VCaP (cell line): Measurements from ENCODE around the gene TRIM40.

ENCODE experiments used
- H3K27ac ChIP-seq: fragments of 450-650 bp; 2 replicates; pipeline ENCODE4 v1.5.1; 2017
- TF ChIP-seq, protein P1 (sequence below): fragments of 450-650 bp; conservative IDR thresholded peaks from 2 replicates; pipeline ENCODE4 v1.5.1; 2017; ENCODE audit warnings: mild to moderate bottlenecking, moderate library complexity

The TRIM40 gene

GRCh38 chr6:30147096-30147495 is 11.2 kb downstream of the TRIM40 start:
- TF ChIP-seq, protein P1, sequence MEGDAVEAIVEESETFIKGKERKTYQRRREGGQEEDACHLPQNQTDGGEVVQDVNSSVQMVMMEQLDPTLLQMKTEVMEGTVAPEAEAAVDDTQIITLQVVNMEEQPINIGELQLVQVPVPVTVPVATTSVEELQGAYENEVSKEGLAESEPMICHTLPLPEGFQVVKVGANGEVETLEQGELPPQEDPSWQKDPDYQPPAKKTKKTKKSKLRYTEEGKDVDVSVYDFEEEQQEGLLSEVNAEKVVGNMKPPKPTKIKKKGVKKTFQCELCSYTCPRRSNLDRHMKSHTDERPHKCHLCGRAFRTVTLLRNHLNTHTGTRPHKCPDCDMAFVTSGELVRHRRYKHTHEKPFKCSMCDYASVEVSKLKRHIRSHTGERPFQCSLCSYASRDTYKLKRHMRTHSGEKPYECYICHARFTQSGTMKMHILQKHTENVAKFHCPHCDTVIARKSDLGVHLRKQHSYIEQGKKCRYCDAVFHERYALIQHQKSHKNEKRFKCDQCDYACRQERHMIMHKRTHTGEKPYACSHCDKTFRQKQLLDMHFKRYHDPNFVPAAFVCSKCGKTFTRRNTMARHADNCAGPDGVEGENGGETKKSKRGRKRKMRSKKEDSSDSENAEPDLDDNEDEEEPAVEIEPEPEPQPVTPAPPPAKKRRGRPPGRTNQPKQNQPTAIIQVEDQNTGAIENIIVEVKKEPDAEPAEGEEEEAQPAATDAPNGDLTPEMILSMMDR = no peak
- no peak overlapping the region for H3K27ac ChIP-seq

- TF ChIP-seq, protein P1 = no peak
- H3K27ac ChIP-seq = no peak overlapping the region
Observed at GRCh38 chr6:30149234-30149633, 13.3 kb downstream of the TRIM40 start.

DNA sequence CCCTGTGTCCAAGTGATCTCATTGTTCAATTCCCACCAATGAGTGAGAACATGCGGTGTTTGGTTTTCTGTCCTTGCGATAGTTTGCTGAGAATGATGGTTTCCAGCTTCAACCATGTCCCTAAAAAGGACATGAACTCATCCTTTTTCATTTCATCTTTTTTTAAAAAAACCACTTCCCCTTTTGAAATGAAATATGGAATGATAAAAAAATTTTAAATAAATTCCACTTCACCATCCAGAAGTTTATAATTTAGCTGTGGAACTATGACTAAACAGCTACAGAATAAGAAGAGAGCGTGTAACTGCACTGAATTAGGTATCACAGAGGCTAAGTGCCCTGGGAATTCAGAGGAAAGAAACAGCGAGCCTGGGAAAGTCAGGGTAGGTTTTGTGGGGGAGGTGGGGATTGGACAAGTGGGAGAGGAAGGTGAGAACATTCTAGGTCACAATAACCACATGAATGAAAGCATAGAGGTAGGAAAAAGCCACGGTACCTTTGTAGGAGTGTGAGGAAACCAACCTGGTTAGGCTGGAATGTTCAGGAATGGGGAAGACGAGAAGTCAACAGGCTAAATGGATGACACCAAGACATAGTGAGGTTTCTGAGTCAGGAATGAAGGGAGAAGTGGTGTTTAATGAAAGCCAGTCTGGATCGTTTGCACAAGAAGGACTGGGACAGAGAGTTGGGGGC is 14.1 kb downstream of the TRIM40 start:
- no peak overlapping the region for H3K27ac ChIP-seq
- TF ChIP-seq, protein P1 = no peak

GRCh38 chr6:30150671-30151395 is 14.9 kb downstream of the TRIM40 start:
- TF ChIP-seq, protein P1 = no peak

DNA sequence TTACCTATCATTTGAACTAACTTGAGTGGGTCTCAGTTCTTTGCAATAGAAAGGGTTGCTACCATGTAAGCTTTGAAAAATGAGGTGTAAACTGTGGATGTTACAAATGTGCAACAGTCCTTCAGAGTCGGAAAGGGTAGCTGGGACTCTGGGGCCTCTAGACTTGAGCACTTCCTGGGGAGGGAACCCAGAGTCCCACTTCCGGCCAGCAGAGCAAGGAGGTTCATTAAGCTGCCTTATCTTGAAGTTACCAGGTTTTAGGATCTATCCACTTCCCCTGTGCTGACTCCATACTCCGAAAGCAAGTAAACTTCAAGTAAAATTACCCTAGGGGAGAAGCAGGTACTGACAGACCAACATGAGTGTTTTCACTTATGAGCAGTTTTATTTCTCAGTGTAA is 15.6 kb downstream of the TRIM40 start:
- H3K27ac ChIP-seq = no peak overlapping the region
- TF ChIP-seq, protein P1 = no peak

More at GRCh38 chr6:30150671-30151395, 14.9 kb downstream of the TRIM40 start:
- H3K27ac ChIP-seq = no peak overlapping the region

DNA sequence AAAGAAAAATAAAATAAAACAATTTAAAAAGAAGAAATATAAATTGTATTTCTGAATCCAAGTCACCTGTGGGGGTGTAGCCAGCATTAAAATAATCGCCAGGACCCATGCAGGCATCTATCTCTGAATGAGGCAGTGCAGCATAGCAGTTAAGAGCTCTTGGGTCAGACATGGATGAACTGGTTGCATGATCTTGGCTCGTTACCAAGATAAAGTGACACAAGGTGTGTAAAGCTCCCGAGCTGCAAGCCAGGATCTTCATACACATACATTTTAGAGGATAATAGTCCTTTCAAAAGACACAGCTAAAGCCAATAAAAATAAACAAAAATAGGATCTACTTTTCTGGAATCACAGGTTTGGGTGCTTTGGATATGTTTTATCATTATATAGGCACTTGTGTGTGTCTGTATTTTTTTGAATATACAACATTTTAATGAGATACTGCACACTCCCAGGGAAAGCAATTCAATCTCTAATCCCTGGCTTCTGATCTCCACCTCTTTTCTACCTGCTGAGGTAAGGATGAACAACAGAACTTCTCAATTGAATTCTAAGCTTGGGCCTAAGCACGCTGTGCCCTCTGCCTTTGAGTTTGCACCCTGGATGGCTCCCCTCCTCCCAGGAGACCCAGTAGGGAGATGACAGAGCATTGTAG is 16.2 kb downstream of the TRIM40 start:
- TF ChIP-seq, protein P1 = no peak
- H3K27ac ChIP-seq = no peak overlapping the region

DNA sequence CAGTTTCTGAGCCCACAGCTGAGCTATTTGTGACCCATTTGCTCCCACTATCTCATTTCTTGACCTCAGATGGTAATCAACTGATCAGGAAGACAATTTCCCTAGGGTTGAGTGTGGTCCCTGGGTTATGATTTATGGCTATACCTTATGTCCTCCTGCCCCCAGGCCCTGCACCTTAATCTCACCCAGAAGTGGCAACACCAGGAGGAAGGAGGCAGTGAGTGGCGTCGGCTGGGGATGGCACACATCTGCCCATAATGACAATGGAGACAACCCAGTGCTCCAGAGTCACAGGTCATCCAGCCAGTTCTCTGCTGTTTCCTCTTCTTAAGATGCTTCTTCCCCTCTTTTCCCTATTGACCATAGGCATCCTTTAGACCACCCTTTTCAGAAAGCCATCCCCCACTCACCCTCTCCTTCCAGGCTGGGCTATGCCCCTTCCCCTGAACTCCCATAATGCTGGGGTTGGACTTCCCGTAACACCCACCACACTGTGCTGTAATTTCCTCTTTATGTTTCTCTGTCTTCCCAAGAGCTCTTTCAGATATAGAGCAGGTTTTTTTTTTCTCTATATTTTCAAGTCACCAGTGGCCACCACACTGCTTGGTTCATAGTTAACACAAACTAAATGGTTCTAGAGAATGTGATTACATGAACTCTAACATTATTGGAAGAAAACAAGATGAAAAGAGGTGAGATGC is 17.1 kb downstream of the TRIM40 start:
- H3K27ac ChIP-seq = no peak overlapping the region
- TF ChIP-seq, protein P1 = no peak
